HepG2 (cell line): ENCODE measurements around the gene SH2B2. TPM values are rescaled to one million over a fixed set of nuclear protein-coding genes. Genes with fewer than 3 reads are reported as not detected.

Source experiments
- ARNT2 ChIP-seq: sonication (generic); formaldehyde crosslinking; IDR thresholded peaks from 2 replicates; pipeline ENCODE4 v1.8.0; 2022; ENCODE audit warnings: mild to moderate bottlenecking, low read depth, missing genetic modification reagents, moderate library complexity
- CSRNP1 ChIP-seq: sonication (generic); formaldehyde crosslinking; IDR thresholded peaks from 2 replicates; pipeline ENCODE4 v1.8.1; 2023; ENCODE audit warnings: mild to moderate bottlenecking, missing genetic modification reagents
- DMAP1 ChIP-seq: IDR thresholded peaks from 2 replicates; pipeline ENCODE4 v1.6.1; 2016
- KLF12 ChIP-seq: sonication (generic); formaldehyde crosslinking; IDR thresholded peaks from 2 replicates; pipeline ENCODE4 v1.4.0; 2020; ENCODE audit warnings: missing genetic modification reagents, borderline replicate concordance
- MYC ChIP-seq: sonication (generic); formaldehyde crosslinking; IDR thresholded peaks from 2 replicates; pipeline ENCODE4 v1.9.0; 2021; ENCODE audit warnings: missing genetic modification reagents, borderline replicate concordance
- TEAD3 ChIP-seq: optimal IDR thresholded peaks from 2 replicates; pipeline ENCODE3; 2016; ENCODE audit warnings: borderline replicate concordance
- ZBTB34 ChIP-seq: sonication (generic); formaldehyde crosslinking; IDR thresholded peaks from 2 replicates; pipeline ENCODE4 v1.8.0; 2022; ENCODE audit warnings: mild to moderate bottlenecking, missing genetic modification reagents
- ZNF143 ChIP-seq: sonication (generic); formaldehyde crosslinking; IDR thresholded peaks from 2 replicates; pipeline ENCODE4 v1.4.0; 2020; ENCODE audit warnings: missing genetic modification reagents
- ZNF264 ChIP-seq: sonication (generic); formaldehyde crosslinking; IDR thresholded peaks from 2 replicates; pipeline ENCODE4 v1.4.0; 2020; ENCODE audit warnings: missing genetic modification reagents
- ZNF317 ChIP-seq: sonication (generic); formaldehyde crosslinking; IDR thresholded peaks from 2 replicates; pipeline ENCODE4 v1.5.0; 2020; ENCODE audit warnings: mild to moderate bottlenecking, missing genetic modification reagents
- ZNF556 ChIP-seq: sonication (generic); formaldehyde crosslinking; IDR thresholded peaks from 2 replicates; pipeline ENCODE4 v1.4.0; 2020; ENCODE audit warnings: mild to moderate bottlenecking, missing genetic modification reagents, borderline replicate concordance
- ZNF614 ChIP-seq: IDR thresholded peaks from 2 replicates; pipeline ENCODE4 v1.6.1; 2018; ENCODE audit warnings: missing biosample characterization, missing genetic modification reagents, inconsistent platforms, borderline replicate concordance
- ZNF678 ChIP-seq: sonication (generic); formaldehyde crosslinking; IDR thresholded peaks from 2 replicates; pipeline ENCODE4 v1.4.0; 2020; ENCODE audit warnings: mild to moderate bottlenecking, missing genetic modification reagents
- ZSCAN31 ChIP-seq: sonication (generic); formaldehyde crosslinking; IDR thresholded peaks from 2 replicates; pipeline ENCODE4 v1.5.0; 2020; ENCODE audit warnings: low read depth, mild to moderate bottlenecking, missing genetic modification reagents
- polyA plus RNA-seq, 8 experiments: library from polyadenylated mRNA; depleted of rRNA in 3 of 8; stranded (reverse) in 7 of 8; unstranded in 1 of 8; fragments of >200 nt; fragmentation: Illumina TruSeq in 4 of 8; extraction: Trizol in 4 of 8; gene quantifications; 2 replicates each; pipeline versions ENCODE4 v1.2.1 to v1.2.3, GENCODE V29; 2011 to 2016; ENCODE audit warnings: low read depth in 4 of 8, missing spikeins in 1 of 8, mixed read lengths in 1 of 8; ENCODE audit not compliant: insufficient read depth in 1 of 8
- total RNA-seq, 5 experiments: library from RNA; depleted of rRNA; stranded (reverse); fragments of >200 nt; fragmentation: Illumina TruSeq; extraction: Trizol; gene quantifications; 2 replicates each; pipeline ENCODE4 v1.2.3, GENCODE V29; 2016; ENCODE audit warnings: low read depth in 1 of 5
- TF ChIP-seq, protein P1 (sequence below): sonication (generic); formaldehyde crosslinking; IDR thresholded peaks from 2 replicates; pipeline ENCODE4 v1.9.0; 2022; ENCODE audit warnings: low read depth, missing genetic modification reagents
- TF ChIP-seq, protein P2 (sequence below): IDR thresholded peaks from 2 replicates; pipeline ENCODE4 v1.6.1; 2018; ENCODE audit warnings: missing genetic modification reagents, mild to moderate bottlenecking, missing compliant biosample characterization
- TF ChIP-seq, protein P3 (sequence below): sonication (generic); formaldehyde crosslinking; IDR thresholded peaks from 2 replicates; pipeline ENCODE4 v1.4.0; 2020; ENCODE audit warnings: missing genetic modification reagents, borderline replicate concordance

SH2B2 gene
- total and polyA plus RNA-seq, 2 of the 13 experiments (the other 11 are each of a cell fraction or from before 2014, with no cell fraction given): 0.46 to 1.3 TPM

- TF ChIP-seq, protein P1, sequence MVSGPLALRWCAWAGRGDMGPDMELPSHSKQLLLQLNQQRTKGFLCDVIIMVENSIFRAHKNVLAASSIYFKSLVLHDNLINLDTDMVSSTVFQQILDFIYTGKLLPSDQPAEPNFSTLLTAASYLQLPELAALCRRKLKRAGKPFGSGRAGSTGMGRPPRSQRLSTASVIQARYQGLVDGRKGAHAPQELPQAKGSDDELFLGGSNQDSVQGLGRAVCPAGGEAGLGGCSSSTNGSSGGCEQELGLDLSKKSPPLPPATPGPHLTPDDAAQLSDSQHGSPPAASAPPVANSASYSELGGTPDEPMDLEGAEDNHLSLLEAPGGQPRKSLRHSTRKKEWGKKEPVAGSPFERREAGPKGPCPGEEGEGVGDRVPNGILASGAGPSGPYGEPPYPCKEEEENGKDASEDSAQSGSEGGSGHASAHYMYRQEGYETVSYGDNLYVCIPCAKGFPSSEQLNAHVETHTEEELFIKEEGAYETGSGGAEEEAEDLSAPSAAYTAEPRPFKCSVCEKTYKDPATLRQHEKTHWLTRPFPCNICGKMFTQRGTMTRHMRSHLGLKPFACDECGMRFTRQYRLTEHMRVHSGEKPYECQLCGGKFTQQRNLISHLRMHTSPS: peak; percentile 81
- peak; percentile 70; the same call in 1 of the 2 replicates for TF ChIP-seq ZSCAN31 (CRISPR knock-in tag)
- TF ChIP-seq TEAD3: peak; percentile 82
- TF ChIP-seq ZNF317 (CRISPR knock-in tag): peak; percentile 85
- peak; percentile 96 for TF ChIP-seq ZNF264 (CRISPR knock-in tag)
- peak; percentile 73 for TF ChIP-seq ARNT2 (CRISPR knock-in tag)
- peak; percentile 67; the same call in 1 of the 2 replicates for TF ChIP-seq ZNF678 (CRISPR knock-in tag)
- TF ChIP-seq KLF12 (CRISPR knock-in tag): 0 out of 2 replicates have a peak, but pooled peaks have one; percentile 72
- peak; percentile 82 for TF ChIP-seq DMAP1
- peak; percentile 45; the same call in 1 of the 2 replicates for TF ChIP-seq CSRNP1 (CRISPR knock-in tag)
- TF ChIP-seq ZBTB34 (CRISPR knock-in tag): peak; percentile 82; the same call in 1 of the 2 replicates
- TF ChIP-seq, protein P2, sequence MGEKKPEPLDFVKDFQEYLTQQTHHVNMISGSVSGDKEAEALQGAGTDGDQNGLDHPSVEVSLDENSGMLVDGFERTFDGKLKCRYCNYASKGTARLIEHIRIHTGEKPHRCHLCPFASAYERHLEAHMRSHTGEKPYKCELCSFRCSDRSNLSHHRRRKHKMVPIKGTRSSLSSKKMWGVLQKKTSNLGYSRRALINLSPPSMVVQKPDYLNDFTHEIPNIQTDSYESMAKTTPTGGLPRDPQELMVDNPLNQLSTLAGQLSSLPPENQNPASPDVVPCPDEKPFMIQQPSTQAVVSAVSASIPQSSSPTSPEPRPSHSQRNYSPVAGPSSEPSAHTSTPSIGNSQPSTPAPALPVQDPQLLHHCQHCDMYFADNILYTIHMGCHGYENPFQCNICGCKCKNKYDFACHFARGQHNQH: peak; percentile 94
- peak; percentile 70; the same call in 1 of the 2 replicates for TF ChIP-seq ZNF614
- TF ChIP-seq MYC (CRISPR knock-in tag): peak; percentile 91
- TF ChIP-seq ZNF143 (CRISPR knock-in tag): peak; percentile 67; the same call in 1 of the 2 replicates
- TF ChIP-seq, protein P3, sequence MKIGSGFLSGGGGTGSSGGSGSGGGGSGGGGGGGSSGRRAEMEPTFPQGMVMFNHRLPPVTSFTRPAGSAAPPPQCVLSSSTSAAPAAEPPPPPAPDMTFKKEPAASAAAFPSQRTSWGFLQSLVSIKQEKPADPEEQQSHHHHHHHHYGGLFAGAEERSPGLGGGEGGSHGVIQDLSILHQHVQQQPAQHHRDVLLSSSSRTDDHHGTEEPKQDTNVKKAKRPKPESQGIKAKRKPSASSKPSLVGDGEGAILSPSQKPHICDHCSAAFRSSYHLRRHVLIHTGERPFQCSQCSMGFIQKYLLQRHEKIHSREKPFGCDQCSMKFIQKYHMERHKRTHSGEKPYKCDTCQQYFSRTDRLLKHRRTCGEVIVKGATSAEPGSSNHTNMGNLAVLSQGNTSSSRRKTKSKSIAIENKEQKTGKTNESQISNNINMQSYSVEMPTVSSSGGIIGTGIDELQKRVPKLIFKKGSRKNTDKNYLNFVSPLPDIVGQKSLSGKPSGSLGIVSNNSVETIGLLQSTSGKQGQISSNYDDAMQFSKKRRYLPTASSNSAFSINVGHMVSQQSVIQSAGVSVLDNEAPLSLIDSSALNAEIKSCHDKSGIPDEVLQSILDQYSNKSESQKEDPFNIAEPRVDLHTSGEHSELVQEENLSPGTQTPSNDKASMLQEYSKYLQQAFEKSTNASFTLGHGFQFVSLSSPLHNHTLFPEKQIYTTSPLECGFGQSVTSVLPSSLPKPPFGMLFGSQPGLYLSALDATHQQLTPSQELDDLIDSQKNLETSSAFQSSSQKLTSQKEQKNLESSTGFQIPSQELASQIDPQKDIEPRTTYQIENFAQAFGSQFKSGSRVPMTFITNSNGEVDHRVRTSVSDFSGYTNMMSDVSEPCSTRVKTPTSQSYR (CRISPR knock-in tag): peak; percentile 27; the same call in 1 of the 2 replicates
- peak; percentile 77; the same call in 1 of the 2 replicates for TF ChIP-seq ZNF556 (CRISPR knock-in tag)
Observed at GRCh38 chr7:102258073-102258748, 28.5 kb upstream of the SH2B2 start (continued).
